Measurements from ENCODE around the gene PRDM16. TPM values are rescaled to one million over a fixed set of nuclear protein-coding genes. Genes with fewer than 3 reads are reported as not detected.

PRDM16 gene
- total and polyA plus RNA-seq, 2 of the 13 experiments (the other 11 are each of a cell fraction or from before 2014, with no cell fraction given): 0.15 to 0.81 TPM

DNA sequence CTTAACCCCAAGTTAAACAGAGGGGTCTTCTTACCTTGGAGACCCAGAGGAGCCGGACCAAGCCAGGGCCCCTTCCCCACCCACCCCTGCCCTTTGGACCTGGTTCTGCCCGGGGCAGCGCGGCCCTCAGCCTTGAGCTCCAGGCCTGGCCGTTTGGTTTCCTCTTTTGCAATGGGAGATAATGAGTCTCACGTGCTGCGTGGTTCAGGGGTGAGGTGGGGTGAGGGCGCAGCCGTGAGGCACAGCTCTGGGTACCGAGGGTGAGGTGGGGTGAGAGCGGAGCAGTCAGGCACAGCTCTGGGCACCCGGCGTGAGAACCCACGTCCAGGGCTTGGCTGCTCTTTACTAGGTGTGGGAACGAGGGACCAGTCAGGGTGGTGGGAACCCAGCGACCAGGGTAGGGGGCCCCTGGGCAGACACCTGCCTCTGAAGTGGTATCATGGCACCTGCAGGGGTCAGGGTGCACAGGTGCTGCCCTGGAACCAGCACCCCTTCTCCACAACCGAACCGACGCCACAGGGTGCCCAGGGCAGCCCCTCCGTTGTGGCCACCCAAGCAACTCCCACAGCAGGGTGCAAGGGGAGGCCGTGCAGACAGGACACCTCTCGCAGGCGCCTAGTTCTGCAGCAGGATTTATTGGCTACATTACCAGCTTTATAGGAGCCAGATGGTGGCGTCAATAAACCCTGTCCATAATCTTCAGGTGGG is 182.2 kb downstream of the PRDM16 start (continued):
- TF ChIP-seq, protein P1, sequence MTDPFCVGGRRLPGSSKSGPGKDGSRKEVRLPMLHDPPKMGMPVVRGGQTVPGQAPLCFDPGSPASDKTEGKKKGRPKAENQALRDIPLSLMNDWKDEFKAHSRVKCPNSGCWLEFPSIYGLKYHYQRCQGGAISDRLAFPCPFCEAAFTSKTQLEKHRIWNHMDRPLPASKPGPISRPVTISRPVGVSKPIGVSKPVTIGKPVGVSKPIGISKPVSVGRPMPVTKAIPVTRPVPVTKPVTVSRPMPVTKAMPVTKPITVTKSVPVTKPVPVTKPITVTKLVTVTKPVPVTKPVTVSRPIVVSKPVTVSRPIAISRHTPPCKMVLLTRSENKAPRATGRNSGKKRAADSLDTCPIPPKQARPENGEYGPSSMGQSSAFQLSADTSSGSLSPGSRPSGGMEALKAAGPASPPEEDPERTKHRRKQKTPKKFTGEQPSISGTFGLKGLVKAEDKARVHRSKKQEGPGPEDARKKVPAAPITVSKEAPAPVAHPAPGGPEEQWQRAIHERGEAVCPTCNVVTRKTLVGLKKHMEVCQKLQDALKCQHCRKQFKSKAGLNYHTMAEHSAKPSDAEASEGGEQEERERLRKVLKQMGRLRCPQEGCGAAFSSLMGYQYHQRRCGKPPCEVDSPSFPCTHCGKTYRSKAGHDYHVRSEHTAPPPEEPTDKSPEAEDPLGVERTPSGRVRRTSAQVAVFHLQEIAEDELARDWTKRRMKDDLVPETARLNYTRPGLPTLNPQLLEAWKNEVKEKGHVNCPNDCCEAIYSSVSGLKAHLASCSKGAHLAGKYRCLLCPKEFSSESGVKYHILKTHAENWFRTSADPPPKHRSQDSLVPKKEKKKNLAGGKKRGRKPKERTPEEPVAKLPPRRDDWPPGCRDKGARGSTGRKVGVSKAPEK (CRISPR knock-in tag; IDR thresholded peaks at IDR 0.05; ENCODE audit: borderline replicate concordance): no peak; the same call in 1 of the 2 replicates
- no peak for TF ChIP-seq ZNF17 (CRISPR knock-in tag; IDR thresholded peaks at IDR 0.05)
- TF ChIP-seq HNF4G (IDR thresholded peaks at IDR 0.05; ENCODE audit: borderline replicate concordance, low read depth, low read length): peak; percentile 88
- peak; percentile 74; the same call in 1 of the 2 replicates for TF ChIP-seq HNF4G (CRISPR knock-in tag; IDR thresholded peaks at IDR 0.05; ENCODE audit: borderline replicate concordance, low read depth)
- no peak for TF ChIP-seq ZSCAN30 (CRISPR knock-in tag; IDR thresholded peaks at IDR 0.05)
- TF ChIP-seq MAFF (IDR thresholded peaks at IDR 0.05; ENCODE audit: low read depth, low read length): no peak
- TF ChIP-seq, protein P2, sequence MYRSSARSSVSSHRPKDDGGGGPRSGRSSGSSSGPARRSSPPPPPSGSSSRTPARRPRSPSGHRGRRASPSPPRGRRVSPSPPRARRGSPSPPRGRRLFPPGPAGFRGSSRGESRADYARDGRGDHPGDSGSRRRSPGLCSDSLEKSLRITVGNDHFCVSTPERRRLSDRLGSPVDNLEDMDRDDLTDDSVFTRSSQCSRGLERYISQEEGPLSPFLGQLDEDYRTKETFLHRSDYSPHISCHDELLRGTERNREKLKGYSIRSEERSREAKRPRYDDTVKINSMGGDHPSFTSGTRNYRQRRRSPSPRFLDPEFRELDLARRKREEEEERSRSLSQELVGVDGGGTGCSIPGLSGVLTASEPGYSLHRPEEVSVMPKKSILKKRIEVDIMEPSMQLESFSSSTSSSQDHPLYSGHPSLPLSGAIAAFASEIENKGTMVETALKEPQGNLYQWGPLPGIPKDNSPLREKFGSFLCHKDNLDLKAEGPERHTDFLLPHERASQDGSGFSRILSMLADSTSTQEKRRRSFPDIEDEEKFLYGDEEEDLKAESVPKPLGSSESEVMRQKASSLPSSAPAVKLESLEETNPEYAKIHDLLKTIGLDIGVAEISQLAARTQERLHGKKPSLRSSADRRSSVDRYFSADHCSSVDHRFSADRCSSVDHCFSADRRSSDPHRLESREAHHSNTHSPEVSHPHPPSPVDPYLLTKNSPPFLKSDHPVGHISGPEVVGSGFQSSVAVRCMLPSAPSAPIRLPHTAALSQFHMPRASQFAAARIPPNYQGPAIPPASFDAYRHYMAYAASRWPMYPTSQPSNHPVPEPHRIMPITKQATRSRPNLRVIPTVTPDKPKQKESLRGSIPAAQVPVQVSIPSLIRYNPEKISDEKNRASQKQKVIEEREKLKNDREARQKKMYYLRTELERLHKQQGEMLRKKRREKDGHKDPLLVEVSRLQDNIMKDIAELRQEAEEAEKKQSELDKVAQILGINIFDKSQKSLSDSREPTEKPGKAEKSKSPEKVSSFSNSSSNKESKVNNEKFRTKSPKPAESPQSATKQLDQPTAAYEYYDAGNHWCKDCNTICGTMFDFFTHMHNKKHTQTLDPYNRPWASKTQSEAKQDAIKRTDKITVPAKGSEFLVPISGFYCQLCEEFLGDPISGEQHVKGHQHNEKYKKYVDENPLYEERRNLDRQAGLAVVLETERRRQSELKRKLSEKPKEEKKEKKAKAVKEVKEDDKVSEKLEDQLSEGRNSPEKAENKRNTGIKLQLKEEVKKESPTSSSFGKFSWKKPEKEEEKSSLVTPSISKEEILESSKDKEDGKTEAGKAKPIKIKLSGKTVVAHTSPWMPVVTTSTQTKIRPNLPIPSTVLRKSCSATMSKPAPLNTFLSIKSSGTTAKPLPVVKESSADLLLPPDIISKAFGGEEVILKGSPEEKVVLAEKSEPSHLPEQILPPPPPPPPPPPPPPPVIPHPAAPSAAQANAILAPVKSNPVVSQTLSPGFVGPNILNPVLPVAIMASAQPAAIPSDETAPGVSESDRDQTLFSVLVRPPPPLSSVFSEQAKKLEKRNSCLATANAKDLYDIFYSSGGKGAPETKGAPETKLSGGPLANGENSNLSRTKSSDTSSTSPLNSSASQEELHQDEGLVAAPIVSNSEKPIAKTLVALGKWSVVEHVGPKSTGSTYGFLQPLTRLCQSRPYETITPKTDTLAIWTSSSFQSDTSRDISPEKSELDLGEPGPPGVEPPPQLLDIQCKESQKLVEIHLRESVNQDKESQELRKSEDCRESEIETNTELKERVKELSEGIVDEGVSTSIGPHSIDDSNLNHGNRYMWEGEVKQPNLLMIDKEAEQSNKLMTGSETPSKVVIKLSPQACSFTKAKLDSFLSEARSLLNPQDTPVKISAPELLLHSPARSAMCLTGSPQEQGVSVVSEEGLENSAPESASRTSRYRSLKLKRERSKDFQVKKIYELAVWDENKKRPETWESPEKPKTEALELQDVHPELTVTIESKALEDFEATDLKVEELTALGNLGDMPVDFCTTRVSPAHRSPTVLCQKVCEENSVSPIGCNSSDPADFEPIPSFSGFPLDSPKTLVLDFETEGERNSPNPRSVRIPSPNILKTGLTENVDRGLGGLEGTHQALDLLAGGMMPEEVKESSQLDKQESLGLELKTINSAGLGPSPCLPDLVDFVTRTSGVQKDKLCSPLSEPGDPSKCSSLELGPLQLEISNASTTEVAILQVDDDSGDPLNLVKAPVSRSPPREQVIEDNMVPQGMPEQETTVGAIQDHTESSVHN (CRISPR knock-in tag; IDR thresholded peaks at IDR 0.05): no peak
- no peak for TF ChIP-seq ZNF530 (CRISPR knock-in tag; IDR thresholded peaks at IDR 0.05; ENCODE audit: low read depth)
- no peak for TF ChIP-seq ZNF768 (CRISPR knock-in tag; IDR thresholded peaks at IDR 0.05)
- TF ChIP-seq ZNF329 (CRISPR knock-in tag; IDR thresholded peaks at IDR 0.05; ENCODE audit: low read depth): no peak
- TF ChIP-seq ZNF652 (CRISPR knock-in tag; IDR thresholded peaks at IDR 0.05; ENCODE audit: borderline replicate concordance, low read depth): no peak
- no peak for TF ChIP-seq ZBTB46 (CRISPR knock-in tag; IDR thresholded peaks at IDR 0.05; ENCODE audit: borderline replicate concordance)
- TF ChIP-seq ZNF160 (CRISPR knock-in tag; IDR thresholded peaks at IDR 0.05): no peak
- no peak for TF ChIP-seq FOSL2 (CRISPR knock-in tag; IDR thresholded peaks at IDR 0.05)
- no peak for TF ChIP-seq NFKB2 (CRISPR knock-in tag; IDR thresholded peaks at IDR 0.05; ENCODE audit: borderline replicate concordance)
- TF ChIP-seq SYNCRIP (IDR thresholded peaks at IDR 0.05; ENCODE audit: insufficient read depth, low read depth, low read length): no peak
- no peak for TF ChIP-seq KLF9 (CRISPR knock-in tag; IDR thresholded peaks at IDR 0.05; ENCODE audit: low read depth)
